Activated naive CD8-positive, alpha-beta T cell (primary cell): ENCODE measurements around the gene PFDN2.
"Not testable (repeated sequence)": the region's sequence is repeated elsewhere in the genome, so short reads cannot be mapped to it uniquely, and the experiment has no call there.

ENCODE experiments used
- H3K27ac Mint-ChIP-seq: one replicate; pipeline ENCODE4 v1.8.0; 2021; ENCODE audit warnings: mixed read lengths
- H3K27me3 Mint-ChIP-seq: one replicate; pipeline ENCODE4 v1.8.0; 2021; ENCODE audit warnings: mixed read lengths
- H3K36me3 Mint-ChIP-seq: one replicate; pipeline ENCODE4 v1.8.0; 2021; ENCODE audit warnings: mixed read lengths
- H3K4me1 Mint-ChIP-seq: one replicate; pipeline ENCODE4 v1.8.0; 2021; ENCODE audit warnings: low read depth, mixed read lengths
- H3K4me3 Mint-ChIP-seq: one replicate; pipeline ENCODE4 v1.8.0; 2021; ENCODE audit warnings: mild to moderate bottlenecking, mixed read lengths
- H3K9me3 Mint-ChIP-seq: one replicate; pipeline ENCODE4 v1.8.0; 2021; ENCODE audit warnings: low read depth, mixed read lengths

PFDN2 gene

DNA sequence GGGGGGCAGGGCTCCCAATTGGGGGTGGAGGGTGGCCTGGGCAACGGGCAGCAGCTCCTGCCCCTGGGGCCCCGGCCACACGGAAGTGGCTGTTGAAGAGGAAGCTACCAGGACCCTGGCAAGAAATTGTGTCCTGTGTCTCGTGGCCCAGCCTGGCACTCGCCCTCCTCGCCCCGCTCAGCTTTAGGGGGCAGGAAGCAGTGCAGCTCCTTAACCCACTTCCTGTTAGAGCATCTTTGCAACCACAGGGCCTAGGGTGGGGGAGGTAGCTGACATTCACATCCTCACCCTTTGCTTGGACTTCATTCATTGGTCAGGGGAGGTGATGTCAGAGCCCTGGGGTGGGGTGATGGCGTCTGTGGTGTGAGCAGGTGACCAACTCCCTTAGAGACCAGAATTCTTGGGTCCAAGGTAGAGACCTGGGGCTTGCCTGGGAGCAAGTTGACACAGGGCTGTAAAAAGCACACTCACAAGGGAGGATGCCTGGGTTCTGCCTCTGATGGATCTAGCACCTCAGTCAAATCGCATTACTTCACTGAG, 48.0 kb downstream of the PFDN2 start, which contains the start of gene ARHGAP30:
Gene ARHGAP30 (minus strand): TSS at position 161 of the 540 bp plus-strand sequence. CDS start 267 bp downstream, outside the sequence.
- Mint-ChIP-seq H3K4me1 (peaks cover 60% of the 10 kb centered on the region), H3K4me3 (peak within 1 kb of the TSS; percentile 100), H3K9me3 (no peaks in the 10 kb centered on the region), H3K27me3 (no peaks in the 10 kb centered on the region), H3K27ac (peak within 1 kb of the TSS; percentile 93), H3K36me3 (peaks cover 2% of the 10 kb centered on the region)

DNA sequence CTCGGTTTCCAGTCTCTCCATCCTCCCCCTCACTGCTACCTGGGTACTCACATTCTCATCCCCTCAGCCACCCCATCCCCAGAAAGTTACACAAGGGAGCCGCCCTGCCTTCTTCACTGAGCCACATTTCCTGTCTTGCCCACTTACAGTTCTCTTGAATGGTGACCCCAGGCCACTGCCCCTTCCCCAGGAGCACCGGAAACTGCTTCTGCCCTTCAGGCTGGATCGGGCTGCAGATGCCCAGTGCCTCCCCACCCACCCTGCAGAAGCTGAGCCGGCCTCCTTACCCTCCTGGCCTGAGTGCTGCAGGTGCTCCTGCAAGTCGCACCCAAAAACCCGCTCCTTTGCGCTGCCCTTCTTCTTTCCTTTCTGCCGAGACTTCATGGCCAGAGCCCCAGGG, 48.6 kb downstream of the PFDN2 start:
- H3K36me3 Mint-ChIP-seq, result peaks cover 2% of the 10 kb centered on the region
- H3K4me3 Mint-ChIP-seq, result peak overlapping the region; percentile 100
- no peaks in the 10 kb centered on the region for H3K27me3 Mint-ChIP-seq
- H3K27ac Mint-ChIP-seq, result peak overlapping the region; percentile 93
- no peaks in the 10 kb centered on the region for H3K9me3 Mint-ChIP-seq
- H3K4me1 Mint-ChIP-seq, result peaks cover 63% of the 10 kb centered on the region

DNA sequence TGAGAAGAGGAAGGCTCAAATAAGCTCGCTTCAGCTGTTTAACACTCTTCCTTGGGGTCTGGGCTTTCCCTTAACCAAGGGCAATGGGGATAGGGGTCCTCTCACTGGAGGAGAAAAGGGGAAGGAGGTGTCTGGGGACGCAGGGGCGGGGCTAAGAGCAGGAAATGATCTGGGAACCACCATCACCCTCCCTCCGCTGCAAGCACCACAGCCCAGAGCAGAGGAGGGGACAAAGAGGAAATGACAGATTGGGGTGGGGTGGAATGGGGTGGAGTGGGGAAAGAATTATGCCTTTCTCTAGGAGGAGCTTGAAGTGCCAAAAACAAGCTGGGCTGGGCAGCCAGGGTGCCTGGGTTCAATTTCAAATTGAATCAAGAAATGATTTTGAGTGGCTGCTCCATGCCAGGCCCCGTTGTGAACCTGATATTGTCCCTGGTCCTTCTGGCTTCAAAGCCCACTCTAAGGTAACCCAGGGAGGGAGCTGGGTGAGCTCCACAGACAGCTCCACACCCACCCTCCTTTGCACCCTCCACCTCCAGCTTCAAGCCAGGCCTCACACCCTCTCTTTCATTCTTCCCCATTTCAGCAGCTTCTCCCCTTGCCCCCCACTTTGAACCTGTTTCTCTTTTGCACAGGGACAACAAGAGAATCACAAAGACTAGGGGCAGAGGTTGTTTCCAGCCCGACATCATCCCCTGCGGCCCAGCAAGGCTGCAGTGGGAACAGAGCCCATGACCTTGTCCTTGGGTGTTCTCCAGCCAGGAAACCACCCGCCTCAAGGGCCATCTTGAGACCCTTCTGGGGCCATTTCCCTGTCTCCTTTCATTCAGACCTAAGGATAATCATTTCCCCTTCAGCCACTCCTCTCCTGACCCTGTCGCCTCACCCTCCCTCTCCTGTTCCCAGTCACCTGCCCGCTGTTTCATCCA, 49.3 kb downstream of the PFDN2 start:
- Mint-ChIP-seq H3K9me3 (no peaks in the 10 kb centered on the region), H3K36me3 (peaks cover 2% of the 10 kb centered on the region), H3K4me3 (peak overlapping the region; percentile 100), H3K27me3 (no peaks in the 10 kb centered on the region), H3K4me1 (peaks cover 70% of the 10 kb centered on the region), H3K27ac (peak overlapping the region; percentile 93)

DNA sequence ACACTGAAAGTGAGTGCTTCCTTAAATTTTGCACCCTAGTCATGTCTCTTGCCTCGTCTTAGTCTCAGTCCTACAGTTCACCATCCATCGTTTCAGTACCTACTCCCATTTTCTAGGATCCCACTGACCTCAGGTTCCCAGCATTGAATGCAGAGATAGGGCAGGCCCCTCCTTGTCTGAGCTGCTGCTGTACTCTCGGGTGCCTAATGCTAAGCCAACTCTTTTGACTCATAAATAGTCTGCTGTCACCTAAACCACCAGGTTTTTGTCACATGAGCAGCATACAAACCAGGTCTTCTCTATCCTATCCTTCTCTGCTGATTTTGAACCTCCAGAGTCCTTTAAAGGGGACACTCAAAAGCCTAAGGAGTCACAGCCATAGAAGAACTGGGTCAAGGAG, 51.1 kb downstream of the PFDN2 start:
- no peaks in the 10 kb centered on the region for H3K27me3 Mint-ChIP-seq
- peaks cover 2% of the 10 kb centered on the region for H3K36me3 Mint-ChIP-seq
- peaks cover 77% of the 10 kb centered on the region for H3K4me1 Mint-ChIP-seq

DNA sequence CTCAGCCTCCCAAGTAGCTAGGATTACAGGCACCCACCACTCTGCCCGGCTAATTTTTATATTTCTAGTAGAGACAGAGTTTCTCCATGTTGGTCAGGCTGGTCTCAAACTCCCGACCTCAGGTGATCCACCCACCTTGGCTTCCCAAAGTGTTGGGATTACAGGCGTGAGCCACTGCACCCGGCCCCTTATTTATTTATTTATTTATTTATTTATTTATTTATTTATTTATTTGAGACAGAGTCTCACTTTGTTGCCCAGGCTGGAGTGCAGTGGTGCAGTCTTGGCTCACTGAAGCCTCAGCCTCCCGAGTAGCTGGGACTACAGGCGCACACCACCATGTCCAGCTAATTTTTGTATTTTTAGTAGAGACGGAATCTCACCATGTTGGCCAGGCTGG, 52.2 kb downstream of the PFDN2 start:
- peak overlapping the region; percentile 90 for H3K27ac Mint-ChIP-seq
- H3K36me3 Mint-ChIP-seq, H3K9me3 Mint-ChIP-seq, H3K27me3 Mint-ChIP-seq: not testable (repeated sequence)
- H3K4me3 Mint-ChIP-seq, result peak overlapping the region; percentile 53
- H3K4me1 Mint-ChIP-seq, result peaks cover 76% of the 10 kb centered on the region

More for the DNA sequence above, 51.1 kb downstream of the PFDN2 start:
- H3K27ac Mint-ChIP-seq, result peak overlapping the region; percentile 93
- no peaks in the 10 kb centered on the region for H3K9me3 Mint-ChIP-seq
- H3K4me3 Mint-ChIP-seq, result peak overlapping the region; percentile 100

DNA sequence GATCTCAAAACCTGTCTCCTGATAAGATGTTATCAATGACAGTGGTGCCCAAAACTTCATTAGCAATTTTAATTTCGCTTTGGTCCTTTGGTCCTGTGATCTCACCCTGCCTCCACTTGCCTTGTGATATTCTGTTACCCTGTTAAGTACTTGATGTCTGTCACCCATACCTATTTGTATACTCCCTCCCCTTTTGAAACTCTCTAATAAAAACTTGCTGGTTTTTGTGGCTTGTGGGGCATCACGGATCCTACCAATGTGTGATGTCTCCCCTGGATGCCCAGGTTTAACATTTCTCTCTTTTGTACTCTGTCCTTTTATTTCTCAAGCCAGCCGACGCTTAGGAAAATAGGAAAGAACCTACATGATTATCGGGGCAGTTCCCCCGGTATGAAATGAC, 53.9 kb downstream of the PFDN2 start:
- H3K36me3 Mint-ChIP-seq, H3K9me3 Mint-ChIP-seq, H3K27me3 Mint-ChIP-seq: not testable (repeated sequence)
- peak overlapping the region; percentile 73 for H3K4me3 Mint-ChIP-seq
- H3K27ac Mint-ChIP-seq, result peak overlapping the region; percentile 90
- peaks cover 79% of the 10 kb centered on the region for H3K4me1 Mint-ChIP-seq

DNA sequence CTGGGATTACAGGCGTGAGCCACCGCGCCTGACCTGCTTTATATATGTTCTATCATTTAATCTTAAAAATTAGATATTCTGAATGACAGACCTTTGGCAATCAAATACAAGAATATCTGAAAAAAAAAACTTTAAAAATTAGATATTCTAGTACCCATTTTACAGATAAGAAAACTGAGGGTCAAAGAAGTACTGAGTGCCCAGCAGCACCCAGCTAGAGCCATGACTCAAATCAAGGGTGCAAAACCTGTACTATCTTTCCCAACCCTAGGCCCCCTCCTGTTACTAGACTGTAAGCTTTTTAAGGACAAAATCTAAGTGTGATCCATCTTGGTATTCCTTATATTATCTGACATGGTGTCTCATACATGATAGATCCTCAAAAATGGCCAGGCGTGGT, 56.4 kb downstream of the PFDN2 start:
- no peaks in the 10 kb centered on the region for H3K36me3 Mint-ChIP-seq
- peak overlapping the region; percentile 58 for H3K27ac Mint-ChIP-seq
- peaks cover 69% of the 10 kb centered on the region for H3K4me1 Mint-ChIP-seq
- no peak overlapping the region for H3K4me3 Mint-ChIP-seq
- H3K27me3 Mint-ChIP-seq, result no peaks in the 10 kb centered on the region
- no peaks in the 10 kb centered on the region for H3K9me3 Mint-ChIP-seq

DNA sequence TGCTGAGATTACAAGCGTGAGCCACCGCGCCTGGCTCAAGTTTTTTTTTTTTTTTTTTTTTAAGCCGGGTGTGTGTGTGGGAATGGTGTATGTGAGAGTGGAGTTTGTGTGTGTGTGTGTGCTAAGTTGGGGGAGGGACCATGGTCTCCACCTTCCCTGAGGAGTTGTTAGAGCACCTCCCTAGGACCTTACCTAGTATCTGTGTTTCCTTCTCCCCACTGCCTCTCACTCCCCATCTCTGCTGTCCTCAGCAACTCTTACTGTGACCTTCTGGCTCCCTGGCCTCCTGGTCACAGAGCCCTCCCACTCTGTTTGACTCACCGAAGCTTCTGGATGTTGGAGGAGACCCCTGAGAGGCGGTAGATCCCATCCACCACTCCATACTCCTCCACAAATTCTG, 58.5 kb downstream of the PFDN2 start:
- Mint-ChIP-seq H3K9me3 (no peaks in the 10 kb centered on the region), H3K36me3 (no peaks in the 10 kb centered on the region), H3K27me3 (no peaks in the 10 kb centered on the region), H3K4me1 (peaks cover 57% of the 10 kb centered on the region), H3K27ac (peak overlapping the region; percentile 82), H3K4me3 (no peak overlapping the region)

DNA sequence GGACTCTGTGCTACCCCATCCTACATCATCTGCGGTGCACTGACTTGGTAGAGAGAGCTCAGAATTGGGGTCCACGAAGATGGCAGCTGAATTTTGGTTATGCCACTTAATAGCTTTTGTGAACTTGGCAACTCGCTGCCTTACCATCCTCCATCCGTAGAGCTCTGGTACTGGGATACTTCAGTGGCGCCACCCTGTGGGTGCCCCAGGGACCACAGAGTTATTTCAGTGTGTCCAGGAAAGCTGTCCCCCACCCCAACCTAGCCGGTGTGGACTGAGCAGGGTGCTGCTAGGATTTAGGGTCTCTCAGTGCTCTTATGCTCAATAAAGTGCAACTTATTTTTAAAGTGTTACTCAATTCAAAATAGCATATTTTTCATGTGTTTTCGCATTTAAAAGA, 63.0 kb downstream of the PFDN2 start:
- Mint-ChIP-seq H3K9me3 (no peaks in the 10 kb centered on the region), H3K4me1 (peaks cover 27% of the 10 kb centered on the region), H3K36me3 (peaks cover 2% of the 10 kb centered on the region), H3K4me3 (no peak overlapping the region), H3K27me3 (no peaks in the 10 kb centered on the region), H3K27ac (peak overlapping the region; percentile 50)

DNA sequence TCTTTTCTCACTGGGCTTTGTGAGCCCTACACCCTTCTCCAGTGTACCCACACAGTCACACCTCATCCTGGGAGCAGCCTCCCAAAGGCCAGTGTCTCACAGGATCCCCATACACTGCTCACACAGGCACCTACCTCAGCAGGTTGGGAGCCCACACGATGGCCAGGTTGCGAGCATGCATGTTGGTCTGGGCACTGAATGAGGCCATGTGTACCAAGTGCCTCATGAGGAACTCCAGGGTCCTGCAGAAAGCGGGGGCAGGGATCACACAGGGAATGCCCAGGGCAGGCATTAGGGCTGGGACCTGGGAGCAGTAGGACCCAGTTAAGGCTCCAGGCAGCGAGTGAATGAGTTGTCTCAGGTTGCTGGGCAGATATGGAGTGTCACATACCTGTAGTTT, 63.6 kb downstream of the PFDN2 start:
- Mint-ChIP-seq H3K9me3 (no peaks in the 10 kb centered on the region), H3K36me3 (peaks cover 2% of the 10 kb centered on the region), H3K4me1 (peaks cover 22% of the 10 kb centered on the region), H3K4me3 (no peak overlapping the region), H3K27me3 (no peaks in the 10 kb centered on the region), H3K27ac (peak overlapping the region; percentile 41)

DNA sequence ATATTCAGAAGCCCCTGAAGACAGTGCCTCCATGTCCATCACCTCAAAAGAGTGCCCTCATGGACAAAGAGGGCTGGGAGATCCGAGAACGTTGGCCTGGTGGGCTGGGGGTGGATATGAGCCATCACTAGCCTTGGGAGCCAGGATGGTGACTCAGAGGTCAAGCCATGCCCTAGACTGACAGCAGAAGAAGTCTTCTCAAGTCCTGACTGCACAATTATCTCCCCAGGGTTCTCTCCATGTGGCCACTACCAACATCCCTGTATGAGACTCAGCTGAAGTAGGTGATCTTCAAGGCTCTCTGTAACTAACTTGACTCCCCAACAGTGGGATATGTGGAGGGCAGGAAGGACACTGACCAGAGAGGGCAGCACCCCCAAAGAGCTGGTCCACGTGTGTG, 64.9 kb downstream of the PFDN2 start:
- H3K4me1 Mint-ChIP-seq, result peaks cover 22% of the 10 kb centered on the region
- H3K27ac Mint-ChIP-seq, result peak overlapping the region; percentile 70
- no peaks in the 10 kb centered on the region for H3K27me3 Mint-ChIP-seq
- no peaks in the 10 kb centered on the region for H3K9me3 Mint-ChIP-seq
- H3K4me3 Mint-ChIP-seq, result no peak overlapping the region
- peaks cover 2% of the 10 kb centered on the region for H3K36me3 Mint-ChIP-seq

DNA sequence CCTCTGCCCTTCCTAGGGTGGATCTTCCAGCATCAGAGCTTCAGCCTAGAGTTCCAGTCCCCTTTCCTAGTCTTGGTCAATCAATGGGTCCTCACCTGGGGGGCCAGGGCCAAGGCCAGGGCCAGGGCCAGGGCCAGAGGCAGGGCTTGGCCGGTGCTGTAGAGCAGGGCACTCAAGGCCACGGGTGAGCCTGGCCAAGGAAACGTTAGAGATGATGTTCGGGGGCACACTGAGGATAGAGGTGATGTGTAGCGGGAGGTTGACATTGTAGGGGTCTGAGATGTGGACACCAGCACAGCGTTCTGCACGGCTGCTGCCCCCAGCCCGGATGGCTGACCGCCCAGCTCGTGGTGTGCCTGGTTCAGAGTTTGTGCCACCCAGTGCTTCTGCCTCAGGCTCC, 66.6 kb downstream of the PFDN2 start:
- Mint-ChIP-seq H3K4me3 (no peak overlapping the region), H3K4me1 (peaks cover 16% of the 10 kb centered on the region), H3K9me3 (no peaks in the 10 kb centered on the region), H3K27ac (no peak overlapping the region), H3K36me3 (peaks cover 2% of the 10 kb centered on the region), H3K27me3 (no peaks in the 10 kb centered on the region)
